Astrocyte (in vitro differentiated cells and primary cell): ENCODE results near the gene C14orf93. TPM values are rescaled to one million over a fixed set of nuclear protein-coding genes. Genes with fewer than 3 reads are reported as not detected.
A peak's percentile ranks its signal among the peaks of the same experiment; 100 is the strongest.

Experiments
- DNase-seq: peaks from one replicate; pipeline ENCODE4 v3.0.0-alpha.2; 2010; ENCODE audit warnings: low read depth
- FAIRE-seq: peaks from 2 replicates; lab custom pipeline; 2011; peaks lifted over from hg19 to GRCh38; lab: Jason Lieb, UNC
- H2AFZ ChIP-seq: 2 replicates; pipeline ENCODE4 v1.6.0; 2012; ENCODE audit warnings: low read depth, low read length, inconsistent platforms
- H3K27ac ChIP-seq: 2 replicates; pipeline ENCODE4 v1.5.1; 2011; ENCODE audit warnings: low read depth, low read length, inconsistent platforms
- H3K27me3 ChIP-seq: 2 replicates; pipeline ENCODE4 v1.6.0; 2011; ENCODE audit warnings: low read length, inconsistent platforms; ENCODE audit not compliant: insufficient read depth
- H3K36me3 ChIP-seq: 2 replicates; pipeline ENCODE4 v1.5.1; 2011; ENCODE audit warnings: low read length, inconsistent platforms; ENCODE audit not compliant: insufficient read depth
- H3K4me1 ChIP-seq: 2 replicates; pipeline ENCODE4 v1.5.1; 2011; ENCODE audit warnings: low read length, inconsistent platforms; ENCODE audit not compliant: insufficient read depth
- H3K4me2 ChIP-seq: 2 replicates; pipeline ENCODE4 v1.6.0; 2012; ENCODE audit warnings: low read length, inconsistent platforms
- H3K4me3 ChIP-seq: 2 replicates; pipeline ENCODE4 v1.5.1; 2011; ENCODE audit warnings: low read depth, mild to moderate bottlenecking, low read length, inconsistent platforms; ENCODE audit not compliant: insufficient read depth
- H3K79me2 ChIP-seq: 2 replicates; pipeline ENCODE4 v1.6.0; 2012; ENCODE audit warnings: mild to moderate bottlenecking, low read length, inconsistent platforms; ENCODE audit not compliant: insufficient read depth
- H3K9ac ChIP-seq: 2 replicates; pipeline ENCODE4 v1.6.0; 2012; ENCODE audit warnings: mild to moderate bottlenecking, low read length, inconsistent platforms
- H3K9me3 ChIP-seq: 2 replicates; pipeline ENCODE4 v1.5.1; 2012; ENCODE audit warnings: low read depth, mild to moderate bottlenecking, low read length, inconsistent platforms; ENCODE audit not compliant: insufficient read depth
- H4K20me1 ChIP-seq: 2 replicates; pipeline ENCODE4 v1.6.0; 2012; ENCODE audit warnings: low read length, inconsistent platforms; ENCODE audit not compliant: insufficient read depth
- H3K27ac Mint-ChIP-seq: one replicate; pipeline ENCODE4 v1.8.0; 2021; ENCODE audit warnings: mild to moderate bottlenecking, mixed read lengths; ENCODE audit not compliant: unreplicated experiment
- H3K27me3 Mint-ChIP-seq: one replicate; pipeline ENCODE4 v1.8.0; 2021; ENCODE audit warnings: low read depth, mixed read lengths; ENCODE audit not compliant: unreplicated experiment
- H3K36me3 Mint-ChIP-seq: one replicate; pipeline ENCODE4 v1.8.0; 2021; ENCODE audit warnings: low read depth, mixed read lengths; ENCODE audit not compliant: unreplicated experiment
- H3K4me1 Mint-ChIP-seq: one replicate; pipeline ENCODE4 v1.8.0; 2021; ENCODE audit warnings: low read depth, mixed read lengths; ENCODE audit not compliant: unreplicated experiment
- H3K4me3 Mint-ChIP-seq: one replicate; pipeline ENCODE4 v1.8.0; 2021; ENCODE audit warnings: mild to moderate bottlenecking, moderate library complexity, mixed read lengths; ENCODE audit not compliant: unreplicated experiment
- H3K9me3 Mint-ChIP-seq: one replicate; pipeline ENCODE4 v1.8.0; 2021; ENCODE audit warnings: mild to moderate bottlenecking, mixed read lengths; ENCODE audit not compliant: unreplicated experiment
- EZH2 ChIP-seq: IDR thresholded peaks from 2 replicates; pipeline ENCODE4 v1.6.1; 2012; ENCODE audit warnings: mild to moderate bottlenecking, low read length, inconsistent platforms; ENCODE audit not compliant: insufficient read depth
- total RNA-seq: library from RNA; stranded (reverse); gene quantifications from 2 replicates; pipeline ENCODE4 v1.2.1, GENCODE V29; 2021
- TF ChIP-seq, protein P1 (sequence below): IDR thresholded peaks from 2 replicates; pipeline ENCODE4 v1.5.1; 2011; ENCODE audit warnings: low read depth, mild to moderate bottlenecking, inconsistent platforms, low read length, moderate library complexity; ENCODE audit not compliant: insufficient read depth

Gene C14orf93
- total RNA-seq, 1 donor from 2014 or later: 3.6 TPM

DNA sequence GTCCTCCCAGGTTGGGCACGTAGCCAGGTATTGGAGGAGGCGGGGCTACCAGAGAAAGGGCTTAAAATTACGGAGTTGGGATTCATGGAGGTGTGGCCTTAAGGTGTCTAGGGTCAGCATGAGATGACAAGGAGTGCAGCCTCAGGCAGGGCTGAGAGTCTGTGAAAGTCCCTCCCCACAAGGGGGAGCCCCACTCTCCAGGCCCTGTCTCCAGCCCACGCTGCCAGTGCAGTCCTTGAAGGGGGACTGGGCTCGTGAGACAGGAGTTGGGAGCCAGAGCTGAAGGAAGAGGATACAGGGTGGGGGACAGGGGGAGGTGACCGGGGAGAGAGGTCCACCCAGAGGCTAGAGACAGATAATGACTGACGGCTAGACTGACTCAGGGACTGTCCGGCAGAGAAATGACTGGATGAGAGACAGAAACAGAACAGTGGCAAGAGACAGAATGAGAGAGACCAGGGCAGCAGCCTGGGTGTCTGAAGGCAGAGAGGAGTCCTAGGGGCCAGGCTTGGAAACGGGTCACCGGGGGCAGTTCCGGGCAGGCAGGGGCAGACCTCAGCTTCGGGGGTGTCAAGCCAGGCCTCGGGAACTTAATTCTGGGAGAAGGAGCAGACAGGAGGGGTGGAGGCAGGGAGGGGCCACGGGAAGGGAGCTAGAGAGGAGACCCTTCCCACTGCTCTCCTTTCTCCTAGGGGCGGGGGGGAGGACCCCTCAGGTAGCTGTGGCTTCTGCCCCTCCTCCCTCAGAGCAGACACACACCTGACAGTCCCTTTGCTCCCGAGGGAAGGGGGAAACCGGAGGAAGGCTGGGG lies 46.4 kb upstream of the C14orf93 start:
- peak overlapping the region; percentile 99 for H3K4me2 ChIP-seq
- Mint-ChIP-seq H3K36me3 (peaks cover 13% of the 10 kb centered on the region), H3K4me3 (peak overlapping the region; percentile 85), H3K27me3 (no peaks in the 10 kb centered on the region), H3K27ac (peak overlapping the region; percentile 34), H3K4me1 (peaks cover 21% of the 10 kb centered on the region), H3K9me3 (no peaks in the 10 kb centered on the region)
- no peaks in the 10 kb centered on the region for H3K9me3 ChIP-seq
- H4K20me1 ChIP-seq: peaks cover 27% of the 10 kb centered on the region
- H2AFZ ChIP-seq: no peak overlapping the region
- peak overlapping the region; percentile 74 for H3K9ac ChIP-seq
- H3K4me3 ChIP-seq: peak overlapping the region; percentile 57
- H3K79me2 ChIP-seq: peaks cover 8% of the 10 kb centered on the region
- peaks cover 22% of the 10 kb centered on the region for H3K36me3 ChIP-seq
- DNase-seq (peak; percentile 31), FAIRE-seq (peak; percentile 17)
- H3K27ac ChIP-seq: no peak overlapping the region
- H3K27me3 ChIP-seq: no peaks in the 10 kb centered on the region
- H3K4me1 ChIP-seq: peaks cover 19% of the 10 kb centered on the region
- TF ChIP-seq, protein P1, sequence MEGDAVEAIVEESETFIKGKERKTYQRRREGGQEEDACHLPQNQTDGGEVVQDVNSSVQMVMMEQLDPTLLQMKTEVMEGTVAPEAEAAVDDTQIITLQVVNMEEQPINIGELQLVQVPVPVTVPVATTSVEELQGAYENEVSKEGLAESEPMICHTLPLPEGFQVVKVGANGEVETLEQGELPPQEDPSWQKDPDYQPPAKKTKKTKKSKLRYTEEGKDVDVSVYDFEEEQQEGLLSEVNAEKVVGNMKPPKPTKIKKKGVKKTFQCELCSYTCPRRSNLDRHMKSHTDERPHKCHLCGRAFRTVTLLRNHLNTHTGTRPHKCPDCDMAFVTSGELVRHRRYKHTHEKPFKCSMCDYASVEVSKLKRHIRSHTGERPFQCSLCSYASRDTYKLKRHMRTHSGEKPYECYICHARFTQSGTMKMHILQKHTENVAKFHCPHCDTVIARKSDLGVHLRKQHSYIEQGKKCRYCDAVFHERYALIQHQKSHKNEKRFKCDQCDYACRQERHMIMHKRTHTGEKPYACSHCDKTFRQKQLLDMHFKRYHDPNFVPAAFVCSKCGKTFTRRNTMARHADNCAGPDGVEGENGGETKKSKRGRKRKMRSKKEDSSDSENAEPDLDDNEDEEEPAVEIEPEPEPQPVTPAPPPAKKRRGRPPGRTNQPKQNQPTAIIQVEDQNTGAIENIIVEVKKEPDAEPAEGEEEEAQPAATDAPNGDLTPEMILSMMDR: peak; percentile 69
- no peak for TF ChIP-seq EZH2

DNA sequence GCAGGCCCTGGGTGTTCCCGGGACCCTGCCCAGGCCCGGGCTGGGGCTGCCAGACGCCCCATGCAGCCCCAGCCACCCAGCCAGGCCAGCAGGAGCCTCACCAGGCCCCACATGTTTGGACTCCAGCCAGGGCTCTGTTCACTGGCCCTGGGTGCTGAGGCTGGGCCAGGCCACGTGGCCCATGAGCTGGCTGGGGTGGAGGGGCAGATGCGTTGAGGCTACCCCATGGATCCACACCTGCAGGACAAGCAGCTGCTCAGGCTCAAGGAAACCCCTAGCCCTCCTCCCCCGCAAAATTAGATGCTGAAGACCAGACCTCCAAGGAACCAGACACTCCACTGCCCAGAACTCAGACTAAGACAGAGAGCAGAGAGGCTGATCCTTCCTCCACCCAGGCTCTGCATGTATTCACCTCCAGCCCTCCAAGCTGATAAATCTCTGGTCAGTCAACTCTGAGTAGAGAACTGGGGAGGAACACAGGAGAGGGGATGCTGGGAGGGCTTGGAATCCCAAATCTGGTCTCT lies 45.7 kb upstream of the C14orf93 start:
- Histone ChIP-seq H3K27ac (no peak overlapping the region), H3K9ac (no peak overlapping the region), H3K27me3 (no peaks in the 10 kb centered on the region), H3K79me2 (peaks cover 2% of the 10 kb centered on the region), H4K20me1 (peaks cover 27% of the 10 kb centered on the region), H3K4me3 (no peak overlapping the region), H3K36me3 (peaks cover 16% of the 10 kb centered on the region), H3K4me2 (peak overlapping the region; percentile 99), H3K9me3 (no peaks in the 10 kb centered on the region), H3K4me1 (peaks cover 19% of the 10 kb centered on the region), H2AFZ (no peak overlapping the region)
- no peak for TF ChIP-seq EZH2
- TF ChIP-seq, protein P1: no peak
- no peak for FAIRE-seq
- H3K9me3 Mint-ChIP-seq: no peaks in the 10 kb centered on the region
- H3K4me1 Mint-ChIP-seq: peaks cover 19% of the 10 kb centered on the region
- H3K4me3 Mint-ChIP-seq: peak overlapping the region; percentile 85
- peaks cover 8% of the 10 kb centered on the region for H3K36me3 Mint-ChIP-seq
- no peaks in the 10 kb centered on the region for H3K27me3 Mint-ChIP-seq
- no peak for DNase-seq
- peak overlapping the region; percentile 34 for H3K27ac Mint-ChIP-seq

DNA sequence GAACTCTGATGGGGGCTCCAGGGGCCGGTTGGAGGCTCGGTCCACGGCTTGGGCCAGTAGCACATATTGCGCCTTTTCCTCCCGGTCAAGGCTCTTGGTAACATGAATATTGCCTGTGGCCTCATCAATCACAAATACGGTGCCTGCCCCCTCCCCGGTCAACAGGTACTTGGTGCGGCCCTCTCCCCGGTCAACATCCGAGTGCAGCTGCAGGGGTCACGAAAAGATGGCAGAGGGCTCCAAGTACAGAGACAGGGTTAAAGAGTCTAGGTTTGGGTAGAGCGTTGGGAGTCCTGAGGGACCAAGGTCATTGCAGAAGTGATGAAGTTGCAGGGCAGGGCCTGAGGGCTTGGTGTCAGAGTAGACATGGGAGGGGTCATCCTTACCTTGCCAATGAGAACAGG lies 45.2 kb upstream of the C14orf93 start:
- Histone ChIP-seq H3K27me3 (no peaks in the 10 kb centered on the region), H3K79me2 (no peaks in the 10 kb centered on the region), H3K4me3 (no peak overlapping the region), H3K4me2 (no peak overlapping the region), H3K4me1 (peaks cover 19% of the 10 kb centered on the region), H3K36me3 (peaks cover 10% of the 10 kb centered on the region), H3K9me3 (no peaks in the 10 kb centered on the region), H2AFZ (no peak overlapping the region), H3K27ac (no peak overlapping the region), H3K9ac (no peak overlapping the region), H4K20me1 (peaks cover 27% of the 10 kb centered on the region)
- H3K27ac Mint-ChIP-seq: no peak overlapping the region
- peaks cover 17% of the 10 kb centered on the region for H3K4me1 Mint-ChIP-seq
- H3K36me3 Mint-ChIP-seq: peaks cover 8% of the 10 kb centered on the region
- no peaks in the 10 kb centered on the region for H3K27me3 Mint-ChIP-seq
- H3K9me3 Mint-ChIP-seq: no peaks in the 10 kb centered on the region
- DNase-seq (no peak), FAIRE-seq (no peak)
- no peak overlapping the region for H3K4me3 Mint-ChIP-seq
- TF ChIP-seq, protein P1: no peak
- no peak for TF ChIP-seq EZH2
